GM18508 (cell line): Measurements from ENCODE around the gene KLHL30.
"Not testable (repeated sequence)": the region's sequence is repeated elsewhere in the genome, so short reads cannot be mapped to it uniquely, and the experiment has no call there.

Source experiments
- ATAC-seq: cut with Tn5 transposase; IDR thresholded peaks from one replicate; pipeline ENCODE4 v1.9.1; 2021; ENCODE audit warnings: moderate number of reproducible peaks; ENCODE audit not compliant: insufficient read depth, unreplicated experiment

The KLHL30 gene

GRCh38 chr2:238101891-238102841 is 36.3 kb upstream of the KLHL30 start:
- ATAC-seq = no peak

- no peak for ATAC-seq
Observed at GRCh38 chr2:238102865-238103264, 35.6 kb upstream of the KLHL30 start.

- ATAC-seq = no peak
Observed at GRCh38 chr2:238103465-238104225, 34.8 kb upstream of the KLHL30 start.

DNA sequence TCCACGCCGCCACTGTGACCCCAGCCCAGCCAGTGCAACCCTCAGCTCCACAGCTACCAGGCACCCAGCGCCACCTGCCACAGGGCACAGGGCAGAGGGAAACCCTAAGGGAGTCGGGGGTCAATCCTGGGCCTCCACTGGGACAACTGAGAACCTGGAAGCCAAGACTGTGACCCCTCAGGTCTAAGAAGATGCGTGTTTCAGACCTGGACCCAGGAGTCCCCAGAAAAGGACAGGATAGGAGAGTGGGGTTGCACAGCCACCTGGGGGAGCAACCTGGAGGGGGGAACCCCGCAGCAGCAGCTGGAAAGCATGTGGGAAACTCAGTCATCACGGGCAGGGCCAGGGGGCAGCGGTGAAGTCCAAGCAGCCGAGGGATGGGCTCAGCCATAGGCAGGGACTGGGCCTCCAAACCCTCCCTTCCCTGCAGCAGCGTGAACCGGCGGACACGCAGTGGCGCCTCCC is 34.2 kb upstream of the KLHL30 start:
- no peak for ATAC-seq

DNA sequence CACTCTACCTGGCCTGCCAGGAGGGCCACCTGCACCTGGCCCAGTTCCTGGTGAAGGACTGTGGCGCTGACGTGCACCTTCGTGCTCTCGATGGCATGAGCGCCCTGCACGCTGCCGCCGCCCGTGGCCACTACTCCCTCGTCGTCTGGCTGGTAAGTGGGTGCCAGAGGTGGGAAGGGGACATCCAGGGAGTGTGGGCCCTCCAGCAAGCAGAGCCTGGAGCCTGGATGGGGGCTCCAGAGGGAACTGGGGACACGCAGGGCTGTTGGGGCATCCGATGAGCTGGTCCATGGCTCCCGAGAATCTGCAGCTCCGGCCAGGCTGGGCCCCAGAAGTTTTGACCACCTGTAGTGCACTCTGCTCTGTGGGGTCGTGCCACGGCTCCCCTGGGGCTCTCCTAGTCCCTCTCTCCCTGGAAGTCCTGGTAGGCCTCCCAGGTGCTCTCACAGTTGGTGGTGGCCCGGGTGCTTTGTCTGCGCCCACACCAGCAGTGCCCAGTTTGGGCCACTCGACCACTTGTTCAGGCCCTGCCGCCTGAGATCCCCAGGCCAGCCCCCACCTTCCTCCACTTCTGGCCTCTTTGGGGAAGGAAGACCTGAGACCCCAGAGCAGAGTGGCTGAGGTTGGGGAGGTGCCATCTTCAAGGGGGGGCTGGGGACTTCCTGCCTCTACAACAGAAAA is 33.6 kb upstream of the KLHL30 start:
- no peak for ATAC-seq

DNA sequence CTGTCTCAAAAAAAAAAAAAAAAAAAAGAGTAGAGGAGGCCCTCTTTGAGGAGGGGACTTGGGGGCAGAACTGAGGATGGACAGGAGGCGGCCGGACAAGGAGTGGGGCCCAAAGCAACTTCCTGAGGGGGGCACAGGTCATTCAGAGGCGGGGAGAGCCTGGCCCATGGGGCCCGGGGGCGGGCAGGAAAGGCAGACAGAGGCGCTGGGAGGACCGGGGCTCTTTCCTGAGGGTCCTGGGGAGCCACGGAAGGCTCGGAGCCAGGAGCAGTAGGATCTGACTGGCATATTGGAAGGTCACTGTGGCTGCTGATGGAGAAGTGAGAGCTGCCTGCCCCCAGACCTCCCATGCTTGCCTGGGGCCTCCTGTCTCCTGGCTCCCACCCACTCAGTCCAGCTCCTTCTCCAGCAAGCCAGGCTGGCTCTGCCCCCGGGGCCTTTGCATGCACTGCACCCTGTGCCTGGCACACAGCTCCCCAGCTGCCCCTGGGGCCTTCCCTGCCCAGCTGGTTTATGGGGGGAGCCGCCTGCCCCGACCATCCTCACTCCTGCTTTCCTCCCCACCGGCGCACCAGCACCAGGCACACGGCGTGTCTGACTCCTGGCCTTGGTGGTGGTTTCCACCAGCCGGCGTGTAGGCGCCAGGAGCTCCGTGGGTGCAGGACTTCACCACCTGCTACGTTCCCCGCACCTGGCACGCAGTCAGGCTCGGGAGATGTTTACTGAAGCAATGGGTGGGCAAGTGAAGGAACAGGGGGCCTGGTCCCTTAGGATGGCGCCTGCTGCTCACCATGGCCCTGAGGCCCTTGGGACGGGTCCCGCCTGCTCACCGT is 32.7 kb upstream of the KLHL30 start:
- no peak for ATAC-seq

- no peak for ATAC-seq
Observed at GRCh38 chr2:238106339-238106697, 32.1 kb upstream of the KLHL30 start.

GRCh38 chr2:238106698-238107524 is 31.6 kb upstream of the KLHL30 start:
- no peak for ATAC-seq

- ATAC-seq = peak; percentile 53
Observed at GRCh38 chr2:238107525-238108422, 30.7 kb upstream of the KLHL30 start.

DNA sequence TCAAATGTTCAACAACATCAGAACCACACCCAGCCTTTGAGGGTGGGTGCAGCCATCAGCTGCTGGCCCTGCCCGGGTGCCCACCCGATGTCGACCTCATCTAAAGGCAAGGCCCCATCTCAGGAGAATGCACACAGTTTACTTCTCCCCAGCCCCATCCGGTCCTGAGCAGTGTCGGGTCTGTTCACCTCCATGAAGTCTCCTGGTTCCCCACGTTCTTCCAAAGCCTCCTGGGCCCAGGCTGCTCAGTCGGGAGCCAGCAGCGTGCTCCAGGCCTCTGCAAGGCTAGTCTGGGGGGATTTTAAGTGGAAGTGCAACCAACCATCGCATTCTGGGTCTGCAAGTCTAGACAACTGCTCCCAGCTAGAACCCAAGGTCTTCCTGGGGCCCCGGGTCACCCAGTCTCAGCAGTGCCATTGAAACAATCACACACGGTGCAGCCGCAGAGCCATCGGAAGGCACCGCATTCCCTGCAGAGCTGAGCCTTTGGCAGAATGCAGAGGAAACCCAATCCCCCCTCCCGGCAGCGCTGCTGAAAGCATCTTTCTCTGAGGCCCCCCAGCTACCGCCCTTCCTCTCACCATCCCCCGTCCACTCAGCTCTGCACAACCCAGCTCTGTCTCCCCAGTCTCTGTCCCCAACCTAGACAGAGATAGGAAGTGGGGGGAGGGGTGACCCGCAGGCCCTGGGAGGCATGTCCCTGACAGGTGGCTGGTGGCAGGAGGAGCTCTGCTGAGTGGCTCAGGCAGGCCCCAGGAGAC is 29.9 kb upstream of the KLHL30 start:
- no peak for ATAC-seq

GRCh38 chr2:238113611-238114010 is 24.9 kb upstream of the KLHL30 start:
- no peak for ATAC-seq

- ATAC-seq = no peak
Observed at GRCh38 chr2:238114331-238114841, 24.1 kb upstream of the KLHL30 start.

- ATAC-seq = no peak
Observed at GRCh38 chr2:238114851-238115660, 23.4 kb upstream of the KLHL30 start.

- not testable (repeated sequence) for ATAC-seq
Observed at GRCh38 chr2:238115709-238116108, 22.8 kb upstream of the KLHL30 start.

DNA sequence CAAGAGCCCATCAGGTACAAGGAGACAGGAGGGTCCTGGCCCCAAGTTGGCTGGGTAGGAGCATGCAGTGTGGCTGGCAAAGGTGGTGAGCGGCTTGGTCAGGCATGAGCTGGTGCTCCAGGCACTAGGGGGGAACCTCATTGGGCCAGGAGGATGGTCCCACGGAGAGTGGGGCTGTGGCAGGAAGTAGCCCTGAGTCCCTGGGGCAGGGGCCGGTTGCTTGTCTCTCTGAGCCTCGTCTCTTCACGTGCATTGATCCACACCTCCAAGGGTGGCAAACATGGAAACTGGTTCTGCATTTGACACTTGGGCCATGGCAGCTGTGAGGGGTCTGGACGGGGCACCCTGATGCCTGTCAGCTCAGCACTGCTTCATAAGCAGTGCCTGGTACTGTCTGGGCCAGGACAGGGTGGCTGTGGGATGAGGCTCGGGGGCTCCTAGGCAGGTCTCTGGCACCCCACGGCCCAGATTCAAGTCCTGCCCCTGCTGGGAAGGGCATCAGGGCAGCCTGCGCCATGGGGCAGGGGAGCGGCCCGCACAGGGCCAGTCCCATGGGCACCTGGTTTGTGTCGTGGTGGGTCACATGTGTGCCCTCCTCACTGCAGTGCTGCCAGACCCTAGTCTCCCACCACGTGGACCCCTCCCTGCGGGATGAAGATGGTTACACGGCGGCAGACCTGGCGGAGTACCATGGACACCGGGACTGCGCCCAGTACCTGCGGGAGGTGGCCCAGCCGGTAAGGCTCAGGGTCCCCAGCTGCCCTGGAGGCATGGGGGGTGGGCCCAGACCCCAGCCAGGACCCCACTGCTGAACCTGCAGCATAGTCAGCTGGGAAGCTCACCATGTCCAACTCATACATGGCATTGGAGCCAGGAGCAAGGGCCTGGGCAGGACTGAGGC is 21.9 kb upstream of the KLHL30 start:
- ATAC-seq = no peak
